K562 (cell line): ENCODE results near the gene PM20D1. TPM values are rescaled to one million over a fixed set of nuclear protein-coding genes. Genes with fewer than 3 reads are reported as not detected.
A peak's percentile ranks its signal among the peaks of the same experiment; 100 is the strongest.

Experiments used
- DIDO1 ChIP-seq: fragments of 450-650 bp; IDR thresholded peaks from 2 replicates; pipeline ENCODE4 v1.6.1; 2016; ENCODE audit warnings: low read depth, missing biosample characterization, missing genetic modification characterization
- E4F1 ChIP-seq: fragments of 250-450 bp; sonication (Bioruptor Pico); IDR thresholded peaks from 2 replicates; pipeline ENCODE4 v1.5.0; 2021; ENCODE audit warnings: mild to moderate bottlenecking, borderline replicate concordance
- EP300 ChIP-seq: IDR thresholded peaks from 2 replicates; pipeline ENCODE4 v1.6.1; 2012; ENCODE audit warnings: low read length, improper control_type of control experiment
- FOXA3 ChIP-seq, 2 experiments: fragments of 450-650 bp in 1 of 2; sonication (generic) in 1 of 2; formaldehyde crosslinking; IDR thresholded peaks in 1 of 2; conservative IDR thresholded peaks in 1 of 2; 2 replicates each; pipeline versions ENCODE4 v1.4.0 to v1.8.0; 2020 to 2022; ENCODE audit warnings: mild to moderate bottlenecking in 2 of 2, missing genetic modification reagents in 1 of 2
- GABPB2 ChIP-seq: fragments of 250-450 bp; sonication (Bioruptor Pico); conservative IDR thresholded peaks from 2 replicates; pipeline ENCODE4 v1.5.1; 2021; ENCODE audit warnings: mild to moderate bottlenecking
- HMGN3 ChIP-seq: IDR thresholded peaks from 2 replicates; pipeline ENCODE4 v1.6.1; 2011; ENCODE audit warnings: borderline replicate concordance, low read depth, mild to moderate bottlenecking, mixed read lengths, low read length; ENCODE audit not compliant: insufficient read length; ENCODE audit errors: extremely low read depth
- HNRNPK ChIP-seq: fragments of 200-400 bp; formaldehyde crosslinking; IDR thresholded peaks from one replicate; pipeline ENCODE4 v1.6.1; 2018; ENCODE audit warnings: mild to moderate bottlenecking, low read depth, low read length; ENCODE audit not compliant: poor library complexity, severe bottlenecking
- KDM4B ChIP-seq, 2 experiments: fragments of 450-650 bp in 1 of 2; sonication (generic) in 1 of 2; IDR thresholded peaks; 2 replicates each; pipeline ENCODE4 v1.6.1; 2016 to 2017; ENCODE audit warnings: borderline replicate concordance in 2 of 2, antibody characterized with exemption in 1 of 2, low read depth in 1 of 2, mild to moderate bottlenecking in 1 of 2
- MAFF ChIP-seq: IDR thresholded peaks from 2 replicates; pipeline ENCODE4 v1.6.1; 2012; ENCODE audit warnings: low read length, improper control_type of control experiment
- NFIX ChIP-seq: fragments of 250-450 bp; sonication (Bioruptor Pico); IDR thresholded peaks from 2 replicates; pipeline ENCODE4 v1.4.0; 2020; ENCODE audit warnings: low read depth, mild to moderate bottlenecking, moderate library complexity
- SIN3B ChIP-seq: fragments of 450-650 bp; IDR thresholded peaks from 2 replicates; pipeline ENCODE4 v1.6.1; 2017; ENCODE audit warnings: low read depth, mild to moderate bottlenecking, moderate library complexity
- SMAD3 ChIP-seq: fragments of 450-650 bp; formaldehyde crosslinking; conservative IDR thresholded peaks from 2 replicates; pipeline ENCODE4 v1.4.0; 2020; ENCODE audit warnings: mild to moderate bottlenecking
- TRIM24 ChIP-seq, 2 experiments: fragments of 450-650 bp; IDR thresholded peaks; 2 replicates each; pipeline ENCODE4 v1.6.1; 2016
- ZNF586 ChIP-seq: fragments of 450-650 bp; formaldehyde crosslinking; conservative IDR thresholded peaks from 2 replicates; pipeline ENCODE4 v1.4.0; 2020; ENCODE audit warnings: mild to moderate bottlenecking, moderate library complexity
- ZZZ3 ChIP-seq: fragments of 450-650 bp; IDR thresholded peaks from 2 replicates; pipeline ENCODE4 v1.6.1; 2016; ENCODE audit warnings: antibody characterized with exemption, mild to moderate bottlenecking, moderate library complexity
- polyA plus RNA-seq, 8 experiments: library from polyadenylated mRNA; depleted of rRNA in 4 of 8; stranded (reverse) in 5 of 8; unstranded in 3 of 8; fragments of >200 nt; fragmentation: Nextera tagmentation in 2 of 8; fragmentation: Illumina TruSeq in 1 of 8; extraction: Ambion mirVana in 2 of 8; extraction: Trizol in 1 of 8; gene quantifications; 2 replicates each; pipeline versions ENCODE4 v1.2.1 to v1.2.3, GENCODE V29; 2011 to 2014; ENCODE audit warnings: inconsistent platforms in 1 of 8, missing spikeins in 1 of 8
- total RNA-seq, 7 experiments: library from RNA; depleted of rRNA in 6 of 7; stranded (reverse); fragments of >200 nt in 6 of 7; fragmentation: Illumina TruSeq in 2 of 7; extraction: Trizol in 2 of 7; gene quantifications; 2 replicates each; pipeline versions ENCODE4 v1.2.1 to v1.2.3, GENCODE V29; 2011 to 2021; ENCODE audit warnings: low replicate concordance in 1 of 7
- TF ChIP-seq, protein P1 (sequence below): IDR thresholded peaks from 3 replicates; pipeline ENCODE4 v1.6.1; 2011; ENCODE audit warnings: borderline replicate concordance, mild to moderate bottlenecking, moderate library complexity; ENCODE audit not compliant: insufficient read length; ENCODE audit errors: extremely low read depth
- TF ChIP-seq, protein P2 (sequence below): sonication (generic); formaldehyde crosslinking; IDR thresholded peaks from 2 replicates; pipeline ENCODE4 v1.8.0; 2022; ENCODE audit warnings: missing genetic modification reagents, mild to moderate bottlenecking, moderate library complexity, borderline replicate concordance
- TF ChIP-seq, protein P3 (sequence below): sonication (generic); formaldehyde crosslinking; IDR thresholded peaks from 2 replicates; pipeline ENCODE4 v1.8.1; 2023; ENCODE audit warnings: mild to moderate bottlenecking, missing genetic modification reagents

PM20D1 gene
- total and polyA plus RNA-seq, 9 of the 15 experiments (the other 6 are each of a cell fraction or from before 2014, with no cell fraction given) = not detected

- no peak for TF ChIP-seq FOXA3 (CRISPR knock-in tag; conservative IDR thresholded peaks at IDR 0.05 in 1 of 2, IDR thresholded peaks at IDR 0.05 in 1 of 2)
- TF ChIP-seq KDM4B (IDR thresholded peaks at IDR 0.05; ENCODE audit: borderline replicate concordance in 2 of 2, low read depth in 1 of 2) = peak in 1 of 2 experiments; percentile 70; a peak in 1 of 4 replicates
- peak; percentile 48; the same call in 1 of the 2 replicates for TF ChIP-seq SIN3B
- TF ChIP-seq DIDO1 (tag) = no peak
- TF ChIP-seq, protein P1, sequence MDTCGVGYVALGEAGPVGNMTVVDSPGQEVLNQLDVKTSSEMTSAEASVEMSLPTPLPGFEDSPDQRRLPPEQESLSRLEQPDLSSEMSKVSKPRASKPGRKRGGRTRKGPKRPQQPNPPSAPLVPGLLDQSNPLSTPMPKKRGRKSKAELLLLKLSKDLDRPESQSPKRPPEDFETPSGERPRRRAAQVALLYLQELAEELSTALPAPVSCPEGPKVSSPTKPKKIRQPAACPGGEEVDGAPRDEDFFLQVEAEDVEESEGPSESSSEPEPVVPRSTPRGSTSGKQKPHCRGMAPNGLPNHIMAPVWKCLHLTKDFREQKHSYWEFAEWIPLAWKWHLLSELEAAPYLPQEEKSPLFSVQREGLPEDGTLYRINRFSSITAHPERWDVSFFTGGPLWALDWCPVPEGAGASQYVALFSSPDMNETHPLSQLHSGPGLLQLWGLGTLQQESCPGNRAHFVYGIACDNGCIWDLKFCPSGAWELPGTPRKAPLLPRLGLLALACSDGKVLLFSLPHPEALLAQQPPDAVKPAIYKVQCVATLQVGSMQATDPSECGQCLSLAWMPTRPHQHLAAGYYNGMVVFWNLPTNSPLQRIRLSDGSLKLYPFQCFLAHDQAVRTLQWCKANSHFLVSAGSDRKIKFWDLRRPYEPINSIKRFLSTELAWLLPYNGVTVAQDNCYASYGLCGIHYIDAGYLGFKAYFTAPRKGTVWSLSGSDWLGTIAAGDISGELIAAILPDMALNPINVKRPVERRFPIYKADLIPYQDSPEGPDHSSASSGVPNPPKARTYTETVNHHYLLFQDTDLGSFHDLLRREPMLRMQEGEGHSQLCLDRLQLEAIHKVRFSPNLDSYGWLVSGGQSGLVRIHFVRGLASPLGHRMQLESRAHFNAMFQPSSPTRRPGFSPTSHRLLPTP = no peak
- TF ChIP-seq HNRNPK = no peak
- TF ChIP-seq E4F1 (CRISPR knock-in tag) = no peak
- no peak for TF ChIP-seq GABPB2 (CRISPR knock-in tag)
- TF ChIP-seq TRIM24 (IDR thresholded peaks at IDR 0.05) = no peak
- TF ChIP-seq, protein P2, sequence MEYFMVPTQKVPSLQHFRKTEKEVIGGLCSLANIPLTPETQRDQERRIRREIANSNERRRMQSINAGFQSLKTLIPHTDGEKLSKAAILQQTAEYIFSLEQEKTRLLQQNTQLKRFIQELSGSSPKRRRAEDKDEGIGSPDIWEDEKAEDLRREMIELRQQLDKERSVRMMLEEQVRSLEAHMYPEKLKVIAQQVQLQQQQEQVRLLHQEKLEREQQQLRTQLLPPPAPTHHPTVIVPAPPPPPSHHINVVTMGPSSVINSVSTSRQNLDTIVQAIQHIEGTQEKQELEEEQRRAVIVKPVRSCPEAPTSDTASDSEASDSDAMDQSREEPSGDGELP (CRISPR knock-in tag) = peak; percentile 40; the same call in 1 of the 2 replicates
- TF ChIP-seq MAFF = no peak
- TF ChIP-seq, protein P3, sequence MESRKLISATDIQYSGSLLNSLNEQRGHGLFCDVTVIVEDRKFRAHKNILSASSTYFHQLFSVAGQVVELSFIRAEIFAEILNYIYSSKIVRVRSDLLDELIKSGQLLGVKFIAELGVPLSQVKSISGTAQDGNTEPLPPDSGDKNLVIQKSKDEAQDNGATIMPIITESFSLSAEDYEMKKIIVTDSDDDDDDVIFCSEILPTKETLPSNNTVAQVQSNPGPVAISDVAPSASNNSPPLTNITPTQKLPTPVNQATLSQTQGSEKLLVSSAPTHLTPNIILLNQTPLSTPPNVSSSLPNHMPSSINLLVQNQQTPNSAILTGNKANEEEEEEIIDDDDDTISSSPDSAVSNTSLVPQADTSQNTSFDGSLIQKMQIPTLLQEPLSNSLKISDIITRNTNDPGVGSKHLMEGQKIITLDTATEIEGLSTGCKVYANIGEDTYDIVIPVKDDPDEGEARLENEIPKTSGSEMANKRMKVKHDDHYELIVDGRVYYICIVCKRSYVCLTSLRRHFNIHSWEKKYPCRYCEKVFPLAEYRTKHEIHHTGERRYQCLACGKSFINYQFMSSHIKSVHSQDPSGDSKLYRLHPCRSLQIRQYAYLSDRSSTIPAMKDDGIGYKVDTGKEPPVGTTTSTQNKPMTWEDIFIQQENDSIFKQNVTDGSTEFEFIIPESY = 0 out of 2 replicates have a peak, but pooled peaks have one; percentile 28
- TF ChIP-seq EP300 = no peak
- TF ChIP-seq ZZZ3 = no peak
- no peak for TF ChIP-seq NFIX (CRISPR knock-in tag)
- peak; percentile 42 for TF ChIP-seq HMGN3
- no peak for TF ChIP-seq ZNF586 (CRISPR knock-in tag)
- no peak for TF ChIP-seq SMAD3 (CRISPR knock-in tag)
Measured at GRCh38 chr1:205812878-205813754, 36.8 kb downstream of the PM20D1 start, which contains the start of gene SLC41A1 (continued).
